Nucleus accumbens (tissue), 56 donors: ENCODE measurements around the gene SERTAD1.
"Not testable (repeated sequence)": the region's sequence is repeated elsewhere in the genome, so short reads cannot be mapped to it uniquely, and the experiment has no call there.

Experiments used
- DNase-seq, 56 donors: peaks; one replicate each; lab custom pipeline; 2025; lab: John Stamatoyannopoulos, UW

Gene SERTAD1

GRCh38 chr19:40425450-40426287, at the start of gene SERTAD1:
Gene SERTAD1 (minus strand): TSS chr19:40425992. CDS start chr19:40423546, 2,446 bp downstream.
- DNase-seq = peak; percentile 96 to 100 (median 100)

- DNase-seq = no peak
Observed at GRCh38 chr19:40474737-40475136, 48.9 kb upstream of the SERTAD1 start.

GRCh38 chr19:40472516-40472915, 46.7 kb upstream of the SERTAD1 start:
- DNase-seq = no peak

GRCh38 chr19:40471111-40471510, 45.3 kb upstream of the SERTAD1 start:
- no peak for DNase-seq

- DNase-seq = no peak
Observed at GRCh38 chr19:40469011-40469410, 43.2 kb upstream of the SERTAD1 start.

DNA sequence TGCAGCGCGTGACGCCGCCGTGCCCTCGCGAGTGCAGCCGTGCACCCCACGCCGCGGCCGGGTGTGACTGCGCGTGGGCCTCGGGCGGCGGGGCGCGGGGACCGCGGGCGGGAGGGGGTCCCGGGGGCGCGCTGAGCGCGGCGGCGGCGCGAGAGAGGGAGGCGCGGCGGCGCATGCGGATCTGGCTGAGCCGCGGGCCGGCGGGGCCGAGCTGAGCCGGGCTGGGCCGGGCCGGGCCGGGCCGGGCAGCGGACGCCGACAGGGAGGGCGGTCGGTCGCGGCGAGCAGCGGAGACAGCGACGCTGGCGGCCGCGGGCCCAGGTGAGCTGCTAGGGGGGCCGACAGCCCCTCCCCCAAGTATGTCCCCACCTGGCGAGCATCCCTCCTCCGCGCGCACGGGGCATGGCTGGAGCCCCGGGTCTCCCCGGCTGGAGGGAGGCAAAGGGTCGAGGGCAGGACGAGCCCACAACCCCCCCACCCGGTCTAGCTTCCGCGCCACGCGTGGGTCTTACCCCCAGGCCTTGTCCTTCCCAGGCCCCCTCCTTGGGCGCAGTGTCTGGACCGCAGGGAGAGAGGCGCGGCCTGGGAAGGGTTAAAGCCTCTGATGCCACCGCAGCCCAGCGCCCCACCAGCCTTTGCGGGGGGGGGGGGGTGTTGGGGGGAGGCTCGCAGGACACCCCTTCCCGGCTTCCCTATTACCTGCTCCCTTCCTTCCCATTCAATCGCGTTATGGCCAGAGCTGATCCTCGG, 41.4 kb upstream of the SERTAD1 start, which contains the start of gene SPTBN4:
Gene SPTBN4 (plus strand): TSS at position 17 of the 750 bp plus-strand sequence. CDS start 5,621 bp downstream, outside the sequence.
- peak in 6 of 56 donors; percentile 2 to 69 (median 24) for DNase-seq

GRCh38 chr19:40466219-40466984, 40.6 kb upstream of the SERTAD1 start:
- DNase-seq = peak in 48 of 56 donors; percentile 9 to 90 (median 67)

- peak; percentile 83 to 100 (median 98) for DNase-seq
Observed at GRCh38 chr19:40465557-40466218, 39.9 kb upstream of the SERTAD1 start, which contains the start of gene BLVRB. Gene BLVRB (minus strand): TSS chr19:40465745. CDS start chr19:40465688, 57 bp downstream.

DNA sequence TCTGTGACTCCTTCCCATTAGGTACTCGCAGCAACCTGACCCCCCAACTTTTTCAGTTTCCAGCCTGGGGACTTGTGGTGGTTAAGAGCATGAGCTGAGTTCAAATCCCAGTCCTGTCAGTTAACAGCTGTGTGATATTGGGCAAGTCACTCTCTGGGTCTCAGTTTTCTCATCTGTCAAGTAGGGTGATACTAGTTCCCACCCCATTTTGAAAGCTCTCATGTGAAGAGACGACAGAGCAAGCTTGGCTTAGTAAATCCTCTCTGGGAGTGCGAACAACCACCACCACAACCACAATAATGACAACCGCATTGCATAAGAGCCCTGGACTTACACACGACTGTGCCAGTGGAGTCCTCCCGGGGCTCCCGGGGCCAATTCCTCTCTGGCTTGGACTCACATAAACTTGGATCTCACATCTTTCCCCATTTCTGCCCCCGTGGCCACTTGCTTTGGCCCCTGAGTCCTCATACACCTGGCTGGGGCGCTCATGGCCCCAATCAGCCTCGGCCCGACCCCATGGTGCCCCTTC, 39.3 kb upstream of the SERTAD1 start:
- DNase-seq = peak in 1 of 56 donors; percentile 33

DNA sequence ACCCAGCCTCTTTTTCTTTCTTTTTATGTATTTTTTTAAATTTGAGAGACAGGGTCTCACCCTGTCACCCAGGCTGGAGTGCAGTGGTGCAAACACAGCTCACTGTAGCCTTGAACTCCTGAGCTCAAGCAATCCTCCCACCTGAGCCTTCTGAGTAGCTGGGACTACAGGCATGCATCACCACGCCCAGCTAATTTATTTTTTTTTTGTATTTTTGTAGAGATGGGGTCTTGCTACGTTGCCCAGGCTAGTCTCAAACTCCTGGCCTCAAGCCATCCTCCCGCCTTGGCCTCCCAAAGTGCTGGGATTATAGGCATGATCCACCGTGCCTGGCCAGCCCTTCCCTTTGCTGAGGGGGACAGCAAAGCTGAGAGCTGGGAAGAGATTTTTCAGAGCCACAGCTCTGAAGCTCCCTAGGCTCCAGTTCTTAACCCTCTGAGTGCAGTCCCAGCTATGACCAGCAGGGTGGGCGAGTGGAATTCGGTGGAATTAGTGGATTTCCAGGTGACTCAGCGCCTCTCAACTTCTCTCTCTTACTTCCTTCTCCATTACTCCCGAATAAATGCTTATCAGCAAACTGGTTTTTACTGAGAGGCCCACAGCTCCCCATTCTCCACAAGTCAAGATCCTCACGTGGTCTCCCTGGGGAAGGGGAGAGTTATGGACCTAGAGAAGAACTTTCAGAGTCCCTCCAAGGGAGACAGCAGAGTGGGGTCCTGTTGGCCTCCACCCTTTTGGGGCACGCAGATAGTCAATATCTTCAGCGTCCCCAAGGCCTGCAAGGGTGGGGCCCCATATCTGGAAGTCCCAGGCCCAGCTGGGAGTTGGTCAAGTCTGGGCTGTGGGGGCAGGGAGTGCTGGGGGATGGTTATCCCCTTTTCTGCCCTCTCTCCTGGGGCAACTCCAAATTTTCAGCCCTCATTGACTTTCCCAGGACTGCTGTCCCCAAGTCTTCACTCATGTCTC, 38.5 kb upstream of the SERTAD1 start:
- peak in 50 of 56 donors; percentile 3 to 89 (median 46) for DNase-seq

GRCh38 chr19:40463587-40464037, 37.8 kb upstream of the SERTAD1 start:
- DNase-seq = not testable (repeated sequence)

DNA sequence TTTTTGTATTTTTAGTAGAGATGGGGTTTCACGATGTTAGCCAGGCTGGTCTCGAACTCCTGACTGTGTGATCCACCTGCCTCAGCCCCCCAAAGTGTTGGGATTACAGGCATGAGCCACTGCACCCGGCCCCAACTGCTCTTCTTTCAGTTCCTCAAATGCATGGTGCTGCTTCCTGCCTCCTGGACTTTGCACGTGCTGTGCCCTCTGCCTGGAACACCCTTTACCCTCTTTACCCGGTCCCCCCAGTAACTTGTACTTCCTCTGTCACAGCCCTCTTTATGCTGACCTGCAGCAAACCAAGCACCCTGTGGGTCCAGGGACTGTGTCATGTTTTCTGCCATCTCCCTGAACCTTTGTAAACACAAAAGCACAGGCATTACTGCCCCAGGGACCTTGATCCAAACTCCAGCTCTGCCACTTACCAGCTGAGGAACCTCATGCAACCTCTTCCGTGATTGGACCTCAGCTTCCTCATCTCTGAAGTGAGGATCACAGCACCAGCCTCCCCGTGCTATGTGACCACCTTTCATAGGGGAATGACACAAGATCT, 36.0 kb upstream of the SERTAD1 start:
- DNase-seq = peak in 4 of 56 donors; percentile 0 to 12 (median 4)

- DNase-seq = no peak
Observed at GRCh38 chr19:40460185-40460584, 34.4 kb upstream of the SERTAD1 start.

- no peak for DNase-seq
Observed at GRCh38 chr19:40458597-40458974, 32.8 kb upstream of the SERTAD1 start.

GRCh38 chr19:40457953-40458596, 32.3 kb upstream of the SERTAD1 start:
- DNase-seq = no peak

DNA sequence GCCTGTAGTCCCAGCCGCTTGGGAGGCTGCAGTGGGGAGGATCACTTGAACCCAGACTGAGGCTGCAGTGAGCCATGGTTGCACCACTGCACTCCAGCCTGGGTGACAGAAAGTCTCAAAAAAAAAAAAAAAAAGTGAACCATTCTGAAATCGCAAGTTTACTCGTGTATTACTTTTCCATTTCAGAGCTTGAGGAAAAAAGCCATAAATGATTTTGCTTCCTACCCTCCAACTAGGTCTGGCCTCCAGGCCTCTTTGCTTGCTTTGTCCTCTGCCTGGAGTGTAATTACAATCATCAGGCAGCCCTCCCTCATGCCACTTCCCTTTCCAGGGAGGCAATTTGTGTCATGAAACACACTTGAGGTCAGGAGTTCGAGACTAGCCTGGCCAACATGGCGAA, 31.3 kb upstream of the SERTAD1 start:
- no peak for DNase-seq

- DNase-seq = not testable (repeated sequence)
Observed at GRCh38 chr19:40453943-40454342, 28.2 kb upstream of the SERTAD1 start.
